Liver (tissue), 3 donors: ENCODE measurements around the gene FAAH2.
"Not testable (repeated sequence)": the region's sequence is repeated elsewhere in the genome, so short reads cannot be mapped to it uniquely, and the experiment has no call there.

Source experiments
- FOXA2 ChIP-seq: IDR thresholded peaks from 2 replicates; pipeline ENCODE4 v1.6.1; 2016; ENCODE audit warnings: antibody characterized with exemption
- RAD21 ChIP-seq, 2 donors: IDR thresholded peaks; 2 replicates each; pipeline ENCODE4 v1.6.1; 2016; ENCODE audit warnings: antibody characterized with exemption in 2 of 2, mild to moderate bottlenecking in 2 of 2
- SP1 ChIP-seq: IDR thresholded peaks from 2 replicates; pipeline ENCODE4 v1.6.1; 2018; ENCODE audit warnings: antibody characterized with exemption, mild to moderate bottlenecking
- TF ChIP-seq, protein P1 (sequence below): fragments of 150-350 bp; IDR thresholded peaks from 2 replicates; pipeline ENCODE4 v1.5.1; 2017; ENCODE audit warnings: improper control_type of control experiment, low read depth, low read length; ENCODE audit not compliant: missing input control
- donor health status: healthy.
- donor health status: healthy.

DNA sequence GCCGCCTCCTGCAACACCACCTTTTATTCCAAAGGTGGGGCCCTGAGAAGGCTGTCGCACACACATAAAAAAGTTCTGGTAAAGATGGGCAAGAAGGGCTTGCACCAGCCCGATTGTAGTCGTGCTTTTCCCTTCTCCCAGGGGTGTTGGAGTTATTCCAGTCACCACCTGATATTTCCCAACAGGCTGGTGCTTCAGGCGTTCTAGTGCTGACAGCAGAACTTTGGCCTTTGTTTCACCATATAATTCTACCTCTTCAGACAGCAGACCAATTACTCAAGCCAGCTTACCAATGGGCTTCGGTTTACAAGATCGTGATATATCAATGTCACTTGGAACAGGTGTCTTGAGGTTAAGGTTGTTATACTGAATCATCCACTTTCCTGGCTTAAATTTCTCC lies 107.7 kb downstream of the FAAH2 start:
- TF ChIP-seq, protein P1, sequence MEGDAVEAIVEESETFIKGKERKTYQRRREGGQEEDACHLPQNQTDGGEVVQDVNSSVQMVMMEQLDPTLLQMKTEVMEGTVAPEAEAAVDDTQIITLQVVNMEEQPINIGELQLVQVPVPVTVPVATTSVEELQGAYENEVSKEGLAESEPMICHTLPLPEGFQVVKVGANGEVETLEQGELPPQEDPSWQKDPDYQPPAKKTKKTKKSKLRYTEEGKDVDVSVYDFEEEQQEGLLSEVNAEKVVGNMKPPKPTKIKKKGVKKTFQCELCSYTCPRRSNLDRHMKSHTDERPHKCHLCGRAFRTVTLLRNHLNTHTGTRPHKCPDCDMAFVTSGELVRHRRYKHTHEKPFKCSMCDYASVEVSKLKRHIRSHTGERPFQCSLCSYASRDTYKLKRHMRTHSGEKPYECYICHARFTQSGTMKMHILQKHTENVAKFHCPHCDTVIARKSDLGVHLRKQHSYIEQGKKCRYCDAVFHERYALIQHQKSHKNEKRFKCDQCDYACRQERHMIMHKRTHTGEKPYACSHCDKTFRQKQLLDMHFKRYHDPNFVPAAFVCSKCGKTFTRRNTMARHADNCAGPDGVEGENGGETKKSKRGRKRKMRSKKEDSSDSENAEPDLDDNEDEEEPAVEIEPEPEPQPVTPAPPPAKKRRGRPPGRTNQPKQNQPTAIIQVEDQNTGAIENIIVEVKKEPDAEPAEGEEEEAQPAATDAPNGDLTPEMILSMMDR, result not testable (repeated sequence)
- not testable (repeated sequence) for TF ChIP-seq FOXA2; SP1; RAD21 (IDR thresholded peaks at IDR 0.05)
